Choroid plexus epithelial cell (primary cell): ENCODE results near the gene ATG9A.

Experiments
- DNase-seq: peaks from one replicate; pipeline ENCODE4 v3.0.0-alpha.2; 2010; ENCODE audit warnings: low read depth
- H3K4me3 ChIP-seq: 2 replicates; pipeline ENCODE4 v1.5.1; 2011; ENCODE audit warnings: low read depth, mild to moderate bottlenecking, control low read depth, low read length, moderate library complexity
- CTCF ChIP-seq: conservative IDR thresholded peaks from 2 replicates; pipeline ENCODE4 v1.5.1; 2011; ENCODE audit warnings: low read depth, mild to moderate bottlenecking, control low read depth, inconsistent platforms, low read length, moderate library complexity

The ATG9A gene

GRCh38 chr2:219214141-219214540 is 15.3 kb downstream of the ATG9A start:
- no peak for DNase-seq
- no peak for TF ChIP-seq CTCF
- H3K4me3 ChIP-seq: no peak overlapping the region

DNA sequence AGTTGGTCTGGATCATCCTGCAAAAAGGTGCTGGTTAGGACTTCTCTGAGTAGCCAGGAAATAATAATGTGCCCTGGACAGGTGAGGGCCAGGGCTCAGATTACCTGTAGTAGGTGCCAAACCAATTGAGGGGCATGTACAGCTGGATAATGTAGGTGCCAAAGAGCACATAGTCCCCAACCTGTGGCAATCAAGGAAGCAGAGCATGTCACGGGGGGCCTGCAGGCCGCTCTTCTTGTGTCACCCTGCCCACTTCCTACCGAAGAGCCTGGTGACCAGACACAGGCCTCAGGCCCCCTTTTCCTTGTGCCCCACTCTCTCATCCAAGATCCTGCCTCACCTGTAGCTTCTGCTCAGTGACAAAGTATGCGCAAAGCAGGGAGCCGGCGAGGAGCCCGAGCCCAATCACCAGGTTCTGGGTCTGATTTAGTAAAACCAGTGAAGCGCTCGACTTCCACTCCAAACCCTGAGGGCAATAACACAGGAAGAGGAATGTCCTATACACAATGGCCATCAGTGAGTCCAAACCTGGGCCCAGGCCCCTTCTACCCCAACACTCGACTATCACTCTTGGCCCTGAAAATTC is 15.9 kb downstream of the ATG9A start:
- no peak overlapping the region for H3K4me3 ChIP-seq
- no peak for TF ChIP-seq CTCF
- no peak for DNase-seq

GRCh38 chr2:219213026-219213415 is 16.4 kb downstream of the ATG9A start:
- no peak for DNase-seq
- H3K4me3 ChIP-seq: no peak overlapping the region
- TF ChIP-seq CTCF: no peak

DNA sequence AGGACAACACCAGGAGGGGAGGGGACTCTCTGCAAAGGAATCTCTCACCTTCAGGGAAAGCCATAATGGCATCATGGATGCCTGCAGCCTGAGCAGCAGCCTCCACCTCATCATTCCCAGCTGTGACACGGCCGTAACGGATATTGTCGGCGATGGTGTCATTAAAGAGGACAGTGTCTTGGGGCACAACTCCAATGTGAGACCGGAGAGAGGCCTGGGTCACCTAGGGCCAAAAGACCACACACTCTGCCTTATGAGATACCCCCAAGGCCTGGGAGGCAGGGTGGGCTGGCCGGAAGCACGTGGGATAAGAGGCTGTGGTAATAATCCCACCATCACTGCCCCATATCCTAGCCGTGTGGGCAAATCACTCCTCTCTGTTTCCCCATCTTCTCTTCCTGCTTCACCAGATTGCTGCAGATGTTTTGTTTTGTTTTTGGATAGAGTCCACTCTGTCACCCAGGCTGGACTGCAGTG is 18.5 kb downstream of the ATG9A start:
- no peak overlapping the region for H3K4me3 ChIP-seq
- no peak for TF ChIP-seq CTCF
- DNase-seq: no peak

GRCh38 chr2:219210196-219210885 is 19.1 kb downstream of the ATG9A start:
- DNase-seq: no peak
- no peak for TF ChIP-seq CTCF
- H3K4me3 ChIP-seq: no peak overlapping the region

DNA sequence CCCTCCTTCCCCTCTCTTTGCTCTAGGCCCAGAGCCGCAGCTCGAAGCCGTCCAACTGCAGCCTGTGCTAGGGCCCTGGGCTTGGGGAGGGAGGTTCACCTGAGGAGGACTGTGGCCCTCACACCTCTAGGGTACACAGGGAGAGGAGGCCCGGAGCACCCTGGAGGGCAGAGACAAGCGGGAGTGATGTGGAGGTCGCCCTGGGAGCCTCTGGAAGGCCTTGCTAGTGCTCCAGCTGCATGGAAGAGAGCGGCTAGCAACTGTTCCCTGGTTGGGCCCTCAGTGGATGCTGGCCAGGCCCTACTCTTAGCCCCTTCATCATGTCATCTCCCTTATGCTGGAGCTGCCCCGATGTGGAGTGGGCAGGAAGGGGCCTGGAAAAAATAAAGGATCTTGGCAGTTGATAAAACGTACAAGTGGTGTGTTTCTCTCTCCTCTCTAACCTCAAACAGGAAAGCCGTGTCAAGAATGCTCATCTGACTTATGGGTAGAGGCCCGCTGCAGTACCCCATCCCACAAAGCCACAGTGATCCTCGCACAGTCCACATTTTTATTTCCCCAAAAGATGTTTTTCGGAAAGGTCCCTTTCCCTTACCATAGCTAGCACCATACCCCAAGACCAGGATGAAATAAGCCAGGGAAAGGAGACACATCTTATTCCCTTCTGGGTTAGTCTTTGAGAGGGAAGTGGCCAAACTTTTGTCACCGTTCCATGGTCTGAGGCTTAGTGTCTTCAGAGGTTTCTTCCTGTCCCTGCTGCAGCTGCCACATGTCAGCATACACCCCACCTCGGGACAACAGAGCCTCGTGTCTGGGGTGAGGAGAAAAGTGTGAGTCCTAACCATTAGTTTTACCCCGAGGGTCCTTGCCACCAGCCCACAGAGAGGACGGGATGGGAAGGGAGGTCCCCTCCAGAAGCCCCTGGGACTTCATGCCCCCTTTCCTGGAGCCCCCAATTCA is 19.9 kb downstream of the ATG9A start:
- no peak for TF ChIP-seq CTCF
- H3K4me3 ChIP-seq: no peak overlapping the region
- DNase-seq: no peak
